ENCODE data around the gene VAC14.

VAC14 gene

DNA sequence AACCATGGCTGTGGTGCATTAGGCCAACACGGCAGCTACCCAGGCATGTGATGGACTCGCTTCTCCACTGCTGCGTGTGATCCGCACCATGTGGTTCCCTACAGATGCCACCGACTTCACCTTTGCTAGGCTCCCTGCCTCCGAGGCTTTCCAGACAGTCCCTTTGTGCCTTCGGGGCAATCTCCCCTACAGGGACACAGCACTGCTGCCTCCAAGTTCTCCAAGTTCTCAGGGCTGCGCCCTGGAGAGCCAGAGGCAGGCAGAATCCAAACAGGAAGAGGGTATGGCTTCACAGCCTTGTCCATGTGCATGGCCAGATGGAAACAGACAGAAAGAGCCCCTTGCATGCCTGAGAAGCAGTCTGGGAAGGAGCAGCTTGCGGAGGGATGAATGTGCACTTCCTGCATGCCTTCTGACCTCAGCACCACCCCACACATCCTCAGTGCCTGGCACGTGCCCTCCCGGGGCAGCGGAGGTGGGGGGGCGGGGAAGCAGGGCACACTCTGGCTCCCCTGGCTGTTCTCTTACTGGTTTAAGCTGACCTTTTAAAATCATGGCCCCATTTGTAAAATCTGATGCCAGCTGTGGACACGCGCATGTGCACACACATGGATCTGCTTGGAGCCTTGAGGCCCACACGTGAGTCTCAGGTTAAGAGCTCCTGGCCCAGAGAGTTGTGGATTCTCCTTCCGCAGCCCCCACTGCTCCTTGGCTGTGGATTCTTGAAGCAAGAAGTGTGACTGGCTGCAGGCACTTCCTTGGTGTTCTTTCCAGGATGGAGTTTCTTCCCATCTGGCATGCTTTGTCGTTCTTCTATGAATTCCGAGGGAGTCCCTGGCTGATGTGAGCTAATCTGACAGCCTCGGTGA lies 59.8 kb downstream of the VAC14 start:
- no peak for DNase-seq

DNA sequence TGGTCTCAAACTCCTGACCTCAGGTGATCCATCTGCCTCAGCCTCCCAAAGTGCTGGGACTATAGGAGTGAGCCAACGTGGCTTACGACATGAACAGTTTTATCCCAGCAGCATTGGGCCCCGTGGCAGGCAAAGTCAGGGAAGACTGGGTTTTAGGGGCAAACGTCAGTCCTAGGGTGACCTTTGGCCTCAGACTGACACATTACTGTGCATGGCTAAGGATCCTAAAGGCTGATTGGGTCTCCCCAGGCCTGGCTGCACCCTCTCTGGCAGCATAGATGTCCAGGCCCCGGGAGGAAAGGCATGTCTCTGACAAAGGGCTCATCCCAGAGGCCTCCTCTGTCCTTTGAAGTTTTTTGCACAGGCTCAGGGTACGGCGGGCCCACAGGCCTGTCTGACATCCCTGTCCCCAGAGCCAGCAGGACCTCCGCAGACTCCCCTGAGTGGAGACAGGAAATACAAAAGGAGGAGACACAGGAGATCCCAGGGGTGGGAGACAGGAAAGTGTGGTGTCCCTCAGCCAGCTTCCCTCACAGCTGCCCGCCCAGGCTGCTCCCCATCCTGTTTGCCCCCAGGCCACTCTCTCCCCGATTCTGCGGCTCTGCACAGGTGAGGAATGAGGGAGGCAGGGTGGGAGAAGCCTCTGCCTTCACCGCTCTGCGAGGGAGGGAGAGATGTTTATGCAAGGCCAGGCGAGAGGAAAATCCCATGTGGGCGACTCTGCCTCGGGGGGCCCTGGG lies 60.6 kb downstream of the VAC14 start:
- no peak for DNase-seq

DNA sequence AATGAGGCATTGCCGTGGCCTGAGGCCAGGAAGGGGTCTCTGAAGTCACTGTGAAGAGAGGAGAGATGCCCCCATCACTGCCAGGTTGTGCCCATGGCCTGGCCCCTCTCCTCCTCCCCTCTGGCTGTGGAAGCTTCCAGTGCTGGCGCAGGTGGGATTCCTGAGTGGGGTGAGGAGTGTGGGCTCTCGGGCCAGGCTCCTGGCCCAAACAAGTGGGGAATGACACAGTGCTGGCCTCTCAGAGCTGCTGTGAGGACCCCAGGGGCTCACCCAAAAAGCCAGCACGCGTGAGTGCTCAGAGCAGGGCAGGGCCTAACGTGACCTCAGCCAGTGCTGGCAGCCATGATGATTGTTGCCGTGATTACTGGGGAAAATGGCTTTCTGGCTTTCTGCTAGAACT lies 61.6 kb downstream of the VAC14 start:
- no peak for DNase-seq

DNA sequence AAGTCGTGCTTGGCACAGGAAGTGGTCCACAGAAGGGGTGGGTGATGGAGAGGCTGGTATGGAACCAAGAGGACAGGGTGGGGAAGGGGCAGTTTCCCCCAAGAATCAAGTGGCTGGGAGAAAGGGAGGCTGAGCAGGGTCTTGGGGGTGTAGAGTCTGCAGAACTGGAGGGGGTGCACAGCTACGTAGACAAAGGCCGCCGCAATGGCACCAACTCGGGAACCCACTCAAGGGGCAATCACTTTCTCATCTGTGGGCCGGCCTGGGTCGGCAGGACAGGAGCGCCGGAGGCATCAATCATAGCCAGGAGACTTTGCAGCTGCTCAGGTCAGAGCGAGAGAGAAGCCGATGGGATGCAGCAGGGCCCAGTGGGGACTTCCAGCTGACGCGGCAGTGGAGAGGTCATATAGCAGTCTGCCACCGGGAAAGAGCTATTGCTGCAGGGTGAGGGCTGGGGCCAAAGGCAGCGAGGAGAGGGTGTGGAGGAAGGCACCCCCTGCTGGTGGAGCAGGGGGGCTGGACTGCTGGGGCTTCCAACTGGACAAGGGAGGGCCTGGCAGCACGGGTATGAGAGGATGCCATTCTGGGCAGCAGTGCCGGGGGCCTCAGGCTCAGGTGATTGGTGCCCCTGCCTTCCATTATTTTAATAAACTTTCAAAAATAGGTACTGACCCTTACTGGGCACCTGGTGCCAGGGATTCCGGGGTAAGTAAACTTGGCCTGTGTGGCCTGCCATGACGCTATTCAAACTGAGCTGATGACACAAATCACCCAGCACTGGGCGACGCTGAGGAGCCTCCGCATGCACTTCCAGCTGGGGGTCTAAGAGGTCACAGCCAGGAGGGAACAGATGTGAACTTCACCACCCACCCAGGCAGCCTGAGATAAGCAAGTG lies 62.6 kb downstream of the VAC14 start:
- peak; percentile 6 to 72 for DNase-seq

- DNase-seq: no peak
Observed at GRCh38 chr16:70737377-70738082, 63.4 kb downstream of the VAC14 start.

- DNase-seq: no peak
Observed at GRCh38 chr16:70736465-70737376, 64.2 kb downstream of the VAC14 start.

- peak in 1 of 2 experiments; percentile 23 for DNase-seq
Observed at GRCh38 chr16:70735141-70735979, 65.6 kb downstream of the VAC14 start.

- DNase-seq: no peak
Observed at GRCh38 chr16:70734522-70735095, 66.3 kb downstream of the VAC14 start.

DNA sequence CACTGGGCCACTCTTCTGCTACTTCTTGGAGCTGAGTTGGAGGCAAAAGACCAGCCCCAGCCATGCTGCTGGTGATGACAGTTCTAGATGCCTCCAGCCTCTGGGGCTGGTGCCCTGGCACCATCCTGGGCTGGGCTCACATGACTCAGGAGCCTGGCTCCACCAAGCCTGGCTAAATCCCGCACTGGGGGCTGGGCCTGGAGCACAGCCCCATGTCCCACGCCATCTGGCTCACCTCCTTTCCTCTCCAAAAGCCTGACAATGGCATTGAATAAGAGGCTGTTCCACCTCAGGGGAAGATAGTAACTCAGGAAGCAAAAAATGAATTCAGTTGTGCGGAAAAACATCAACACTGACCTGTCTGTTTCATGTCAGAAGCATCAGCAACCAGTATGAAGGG lies 70.0 kb downstream of the VAC14 start:
- DNase-seq: peak in 1 of 2 experiments; percentile 38

- DNase-seq: peak; percentile 43 to 79
Observed at GRCh38 chr16:70730031-70730430, 70.9 kb downstream of the VAC14 start.

GRCh38 chr16:70729292-70729691 lies 71.7 kb downstream of the VAC14 start:
- DNase-seq: no peak

GRCh38 chr16:70728150-70728549 lies 72.8 kb downstream of the VAC14 start:
- no peak for DNase-seq

GRCh38 chr16:70726892-70727361 lies 74.0 kb downstream of the VAC14 start:
- DNase-seq: no peak

DNA sequence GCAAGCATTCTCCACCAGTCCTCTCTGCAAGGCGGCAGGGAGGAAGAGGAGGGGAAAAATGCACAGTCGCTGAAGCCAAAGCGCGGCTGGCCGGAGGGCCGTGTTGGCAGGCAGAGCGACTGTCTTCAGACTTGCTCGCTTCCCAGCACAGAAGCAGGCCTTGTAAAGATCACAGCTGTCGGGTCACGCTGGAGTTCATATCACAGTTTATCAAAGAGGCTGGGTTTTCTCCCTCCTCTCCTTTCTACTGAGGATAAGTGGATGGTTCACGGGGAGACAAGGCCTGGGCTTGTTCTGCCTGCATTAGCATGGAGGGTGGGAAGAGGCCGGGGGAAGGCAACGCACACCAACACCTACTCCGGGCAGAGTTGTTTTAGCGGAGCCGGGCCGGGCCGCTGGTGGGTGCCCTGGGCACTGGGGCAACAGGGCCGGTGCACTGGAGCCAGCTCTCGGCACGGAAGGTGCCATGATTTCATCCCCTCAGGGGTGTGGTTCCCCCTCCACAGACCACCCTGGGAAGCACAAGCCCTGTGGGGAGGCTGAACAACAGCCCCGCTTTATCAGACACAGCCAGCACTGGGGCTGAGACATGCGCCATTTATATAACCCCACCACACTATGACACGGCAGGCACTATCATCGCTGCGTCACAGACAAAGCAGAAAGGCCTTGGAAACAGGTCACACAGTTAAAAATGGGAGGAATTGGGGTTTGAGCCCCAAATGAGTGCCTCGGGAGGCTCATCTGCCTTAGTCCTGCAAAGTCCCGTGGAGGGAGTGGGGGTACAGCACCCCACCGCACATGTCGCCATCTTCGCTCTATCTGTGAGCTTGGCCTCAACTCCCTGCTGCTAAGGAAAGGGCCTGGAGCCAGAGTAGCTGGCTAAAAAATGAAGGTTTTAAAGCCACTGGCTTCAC lies 74.8 kb downstream of the VAC14 start:
- no peak for DNase-seq

- no peak for DNase-seq
Observed at GRCh38 chr16:70725024-70725911, 75.7 kb downstream of the VAC14 start.

- no peak for DNase-seq
Observed at GRCh38 chr16:70724146-70725023, 76.6 kb downstream of the VAC14 start.

GRCh38 chr16:70723740-70724145 lies 77.2 kb downstream of the VAC14 start:
- no peak for DNase-seq
